Spinal cord (tissue), 10 donors: ENCODE results near the gene SNX24. TPM values are rescaled to one million over a fixed set of nuclear protein-coding genes. Genes with fewer than 3 reads are reported as not detected.
A peak's percentile ranks its signal among the peaks of the same experiment; 100 is the strongest.

ENCODE experiments used
- DNase-seq, 6 donors: peaks; one replicate each; pipeline versions ENCODE4 v3.0.0 to v3.0.0-alpha.2; 2013 to 2015; ENCODE audit warnings: low spot score in 6 of 6, low read depth in 4 of 6
- H3K27ac ChIP-seq: one replicate; pipeline ENCODE4 v1.5.1; 2013; ENCODE audit warnings: low read depth, low read length, control low read depth
- H3K27me3 ChIP-seq: one replicate; pipeline ENCODE4 v1.6.1; 2013; ENCODE audit warnings: low read length; ENCODE audit not compliant: control insufficient read depth, insufficient read depth
- H3K36me3 ChIP-seq: one replicate; pipeline ENCODE4 v1.6.1; 2013; ENCODE audit warnings: low read length; ENCODE audit not compliant: control insufficient read depth, insufficient read depth
- H3K4me1 ChIP-seq: one replicate; pipeline ENCODE4 v1.6.1; 2013; ENCODE audit warnings: low read length; ENCODE audit not compliant: control insufficient read depth, insufficient read depth
- H3K4me3 ChIP-seq: one replicate; pipeline ENCODE4 v1.5.1; 2013; ENCODE audit warnings: low read depth, low read length, control low read depth
- H3K9me3 ChIP-seq: one replicate; pipeline ENCODE4 v1.6.1; 2013; ENCODE audit warnings: low read length; ENCODE audit not compliant: control insufficient read depth, insufficient read depth
- WGBS: methylation state at CpG from one replicate; pipeline ENCODE4 v1.1.5; 2013; ENCODE audit warnings: missing lambda C conversion rate; ENCODE audit not compliant: insufficient coverage; 5-methylcytosine and 5-hydroxymethylcytosine counted together
- polyA plus RNA-seq, 2 donors: library from polyadenylated mRNA; unstranded; fragments of 120-200 nt; gene quantifications; one replicate each; pipeline ENCODE4 v1.2.1, GENCODE V29; 2013; ENCODE audit not compliant: insufficient read length in 2 of 2
- small RNA-seq: library from RNA; depleted of rRNA; stranded (forward); fragments of <200 nt; gene quantifications from one replicate; pipeline ENCODE3, GENCODE V24; 2014; ENCODE audit warnings: low replicate concordance
- total RNA-seq, 2 donors: library from RNA; depleted of rRNA in 1 of 2; stranded (reverse); fragments of 120-200 nt in 1 of 2; fragments of >200 nt in 1 of 2; gene quantifications; one replicate each; pipeline versions ENCODE4 v1.2.3 to v1.2.4, GENCODE V29; 2013 to 2014
- donor health status: healthy.

SNX24 gene
- total and polyA plus RNA-seq, 4 donors: 26.7 to 38.3 (median 30.8) TPM

DNA sequence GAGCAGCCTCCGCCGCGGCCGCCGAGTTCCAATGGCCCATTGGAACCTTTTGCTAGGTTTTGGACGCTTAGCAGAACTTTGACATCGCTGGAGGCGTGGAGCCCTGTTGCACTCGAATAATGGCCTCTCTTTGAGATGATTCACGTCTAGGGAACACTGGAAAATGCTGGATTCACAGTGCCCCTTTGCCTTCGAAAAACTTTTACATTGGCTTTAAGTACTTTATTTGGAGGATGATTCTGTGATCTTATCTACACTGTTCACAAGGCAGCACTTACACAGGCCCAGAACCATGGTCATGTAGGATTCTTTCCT lies 191.6 kb downstream of the SNX24 start:
- DNase-seq: peak in 2 of 6 donors; percentile 2
- Histone ChIP-seq H3K27me3 (peaks cover 38% of the 10 kb centered on the region), H3K4me3 (peak overlapping the region; percentile 71), H3K9me3 (no peaks in the 10 kb centered on the region), H3K4me1 (peaks cover 14% of the 10 kb centered on the region), H3K27ac (peak overlapping the region; percentile 79), H3K36me3 (no peaks in the 10 kb centered on the region)
- 0% methylated on average over 9 of the region's 11 CpGs for WGBS

DNA sequence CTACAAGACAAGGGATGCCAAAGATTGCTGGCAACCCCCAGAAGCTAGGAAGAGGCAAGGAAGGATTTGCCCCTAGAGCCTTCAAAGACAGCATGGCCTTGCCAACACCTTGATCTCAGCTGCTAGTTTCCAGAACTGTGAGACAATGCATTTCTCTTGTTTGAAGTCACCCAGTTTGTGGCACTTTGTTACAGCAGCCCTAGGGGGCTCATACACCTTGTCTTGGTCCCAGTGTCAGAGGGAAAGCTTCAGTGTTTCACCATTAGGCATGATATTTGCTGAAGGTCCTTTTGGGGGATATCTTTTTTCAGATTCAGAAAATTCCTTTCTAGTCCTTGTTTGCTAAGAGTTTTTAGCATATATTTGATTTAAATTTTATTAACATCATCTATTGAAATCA lies 194.3 kb downstream of the SNX24 start:
- no peak for DNase-seq
- H3K4me1 ChIP-seq: peaks cover 14% of the 10 kb centered on the region
- no peaks in the 10 kb centered on the region for H3K9me3 ChIP-seq
- peaks cover 30% of the 10 kb centered on the region for H3K27me3 ChIP-seq
- no peak overlapping the region for H3K27ac ChIP-seq
- H3K4me3 ChIP-seq: no peak overlapping the region
- H3K36me3 ChIP-seq: no peaks in the 10 kb centered on the region

DNA sequence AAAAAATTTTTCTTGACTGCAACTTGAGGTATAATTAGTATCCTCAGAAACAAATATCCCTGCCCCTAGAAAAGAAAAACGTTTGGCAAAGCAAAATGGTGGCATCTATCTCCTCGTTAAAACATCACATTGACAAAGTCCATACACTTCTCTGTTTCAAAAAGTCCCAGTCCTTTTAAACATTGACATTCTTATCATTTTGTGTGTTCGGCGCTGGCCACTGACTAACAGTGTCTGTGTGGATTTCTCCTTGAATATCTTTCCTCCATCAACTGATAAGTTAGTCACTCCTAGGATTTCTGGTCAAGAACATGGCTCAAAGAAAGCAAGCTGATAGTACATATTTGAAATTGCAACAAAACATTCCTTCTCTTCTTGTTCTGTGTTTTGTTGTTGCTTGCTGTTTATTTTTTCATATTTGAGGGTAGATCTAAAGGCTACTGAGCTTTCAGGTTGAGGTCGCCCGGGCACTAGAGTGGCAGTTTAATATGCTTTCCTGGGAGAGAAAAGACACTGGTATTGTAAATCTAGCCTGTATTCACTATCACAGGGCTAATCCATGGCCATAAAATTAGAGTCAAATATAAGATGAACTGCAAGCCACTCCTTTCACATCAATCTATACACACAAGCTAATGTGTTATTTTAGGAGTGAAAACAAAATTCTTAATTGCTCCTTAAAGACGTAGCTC lies 199.7 kb downstream of the SNX24 start:
- DNase-seq: no peak
- Histone ChIP-seq H3K4me1 (no peaks in the 10 kb centered on the region), H3K9me3 (no peaks in the 10 kb centered on the region), H3K36me3 (no peaks in the 10 kb centered on the region), H3K27me3 (no peaks in the 10 kb centered on the region), H3K27ac (no peak overlapping the region), H3K4me3 (no peak overlapping the region)
- 67% methylated on average over 3 of the region's 7 CpGs for WGBS

GRCh38 chr5:123046222-123046621 lies 200.8 kb downstream of the SNX24 start:
- Histone ChIP-seq H3K9me3 (no peaks in the 10 kb centered on the region), H3K27me3 (no peaks in the 10 kb centered on the region), H3K36me3 (no peaks in the 10 kb centered on the region), H3K4me3 (no peak overlapping the region), H3K27ac (no peak overlapping the region), H3K4me1 (no peaks in the 10 kb centered on the region)
- no peak for DNase-seq
- WGBS: 61% methylated on average over 4 of the region's 4 CpGs

DNA sequence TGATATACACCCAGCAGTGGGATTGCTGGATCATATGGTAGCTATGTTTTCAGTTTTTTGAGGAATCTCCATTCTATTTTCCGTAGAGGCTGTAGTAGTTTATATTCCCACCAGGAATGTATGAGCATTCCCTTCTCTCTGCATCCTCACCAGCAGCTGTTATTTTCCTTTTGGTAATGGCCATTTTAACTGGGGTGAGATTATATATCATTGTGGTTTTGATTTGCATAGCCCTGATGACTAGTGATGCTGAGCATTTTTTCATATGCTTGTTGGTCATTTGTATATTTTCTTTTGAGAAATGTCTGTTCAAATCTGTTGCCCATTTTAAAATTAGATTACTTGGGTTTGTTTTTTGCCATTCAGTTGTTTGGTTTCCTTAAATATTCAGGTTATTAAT lies 202.3 kb downstream of the SNX24 start:
- Histone ChIP-seq H3K4me3 (no peak overlapping the region), H3K27me3 (no peaks in the 10 kb centered on the region), H3K27ac (no peak overlapping the region), H3K36me3 (no peaks in the 10 kb centered on the region), H3K9me3 (no peaks in the 10 kb centered on the region), H3K4me1 (no peaks in the 10 kb centered on the region)
- no peak for DNase-seq
- WGBS: no CpG with 5 or more reads among the region's 1 CpG

GRCh38 chr5:123051206-123051605 lies 205.8 kb downstream of the SNX24 start:
- H3K27me3 ChIP-seq: no peaks in the 10 kb centered on the region
- H3K36me3 ChIP-seq: no peaks in the 10 kb centered on the region
- no peak overlapping the region for H3K27ac ChIP-seq
- 100% methylated on average over 1 of the region's 2 CpGs for WGBS
- DNase-seq: no peak
- H3K4me1 ChIP-seq: no peaks in the 10 kb centered on the region
- no peaks in the 10 kb centered on the region for H3K9me3 ChIP-seq
- H3K4me3 ChIP-seq: no peak overlapping the region

Small RNA genes lying within 50 kb of the gene (small RNA-seq; reads per million reads assigned to genes)
- gene RN7SL689P: not detected

Other genes with a start within 250 kb of the SNX24 start
- gene SNX2, start 70.5 kb upstream of the SNX24 start, total RNA-seq: 100 to 1,000 TPM in 1 of 2 donors, 10 to 100 TPM in 1; 95.1 to 104 TPM
- gene SNX2, start 70.5 kb upstream of the SNX24 start, polyA plus RNA-seq: 10 to 100 TPM; 77.1 to 85.9 TPM
- 10 to 100 TPM; 32.6 to 72.5 TPM for gene PPIC, start 191.1 kb downstream of the SNX24 start, total RNA-seq
- 10 to 100 TPM; 15.1 to 29.0 TPM for gene PPIC, start 191.1 kb downstream of the SNX24 start, polyA plus RNA-seq
- gene PRDM6, start 243.6 kb downstream of the SNX24 start, total RNA-seq: 10 to 100 TPM in 1 of 2 donors, 1 to 10 TPM in 1; 9.9 to 22.3 TPM
- 1 to 10 TPM in 1 of 2 donors, under 1 TPM in 1; 0.84 to 6.8 TPM for gene PRDM6, start 243.6 kb downstream of the SNX24 start, polyA plus RNA-seq